ENCODE results near the gene ELAVL4.
"Not testable (repeated sequence)": the region's sequence is repeated elsewhere in the genome, so short reads cannot be mapped to it uniquely, and the experiment has no call there.

The ELAVL4 gene

DNA sequence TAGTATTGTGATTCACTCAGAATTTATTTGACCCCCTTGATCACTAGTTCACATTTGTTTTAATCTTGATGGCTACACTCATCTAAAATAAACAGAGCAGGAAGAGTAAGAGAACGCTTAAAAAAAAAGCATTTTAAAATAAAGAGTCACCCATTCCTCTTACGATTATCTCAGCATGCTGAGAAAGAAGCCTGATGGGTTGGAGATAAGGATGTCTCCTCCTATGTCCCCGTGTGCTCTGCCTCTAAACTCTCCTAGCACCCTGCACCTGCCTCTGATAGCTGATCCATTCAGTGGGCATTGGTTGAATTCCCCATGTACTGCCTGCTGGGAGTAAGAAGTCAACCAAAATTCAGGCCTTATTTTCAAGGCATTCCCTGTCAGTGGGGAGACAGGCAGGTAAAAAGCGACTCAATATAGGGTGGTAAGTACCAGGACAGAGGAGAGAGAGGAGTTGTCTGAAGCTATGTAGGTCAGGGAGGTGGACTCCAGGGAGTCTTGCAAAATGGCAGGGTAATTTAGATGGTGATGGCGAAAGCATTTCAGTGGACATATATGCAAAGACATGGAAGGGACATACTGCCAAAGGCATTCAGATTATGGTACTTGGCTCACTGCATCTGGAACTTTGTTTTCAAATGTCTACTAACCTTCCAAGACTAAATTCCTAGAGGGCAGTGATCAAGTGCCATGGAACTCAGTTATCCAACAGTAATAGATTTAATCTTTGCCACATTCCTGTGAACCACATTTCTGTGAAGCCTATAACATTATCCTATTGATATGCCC is 18.4 kb downstream of the ELAVL4 start:
- DNase-seq (ENCODE audit: low read depth): no peak

DNA sequence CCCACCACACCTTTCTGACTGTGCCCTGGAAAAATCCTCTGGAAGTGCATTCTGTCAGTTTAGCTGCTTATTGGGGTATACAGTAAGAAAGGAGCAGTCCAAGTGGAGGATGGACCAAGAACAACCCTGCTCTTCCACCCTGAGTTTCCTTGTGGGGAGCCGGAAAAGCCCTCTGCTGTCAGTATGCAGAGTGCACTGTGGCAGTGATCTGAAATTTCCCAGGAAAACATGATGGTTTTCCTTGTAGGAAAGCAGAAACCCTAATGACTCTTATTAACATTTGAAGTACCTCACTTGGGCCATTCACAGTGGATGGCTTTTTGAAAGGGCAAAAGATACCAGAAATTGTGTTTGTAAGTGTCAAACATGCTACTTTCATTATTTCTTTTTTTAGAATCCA is 20.5 kb downstream of the ELAVL4 start:
- no peak for DNase-seq (ENCODE audit: low read depth)

DNA sequence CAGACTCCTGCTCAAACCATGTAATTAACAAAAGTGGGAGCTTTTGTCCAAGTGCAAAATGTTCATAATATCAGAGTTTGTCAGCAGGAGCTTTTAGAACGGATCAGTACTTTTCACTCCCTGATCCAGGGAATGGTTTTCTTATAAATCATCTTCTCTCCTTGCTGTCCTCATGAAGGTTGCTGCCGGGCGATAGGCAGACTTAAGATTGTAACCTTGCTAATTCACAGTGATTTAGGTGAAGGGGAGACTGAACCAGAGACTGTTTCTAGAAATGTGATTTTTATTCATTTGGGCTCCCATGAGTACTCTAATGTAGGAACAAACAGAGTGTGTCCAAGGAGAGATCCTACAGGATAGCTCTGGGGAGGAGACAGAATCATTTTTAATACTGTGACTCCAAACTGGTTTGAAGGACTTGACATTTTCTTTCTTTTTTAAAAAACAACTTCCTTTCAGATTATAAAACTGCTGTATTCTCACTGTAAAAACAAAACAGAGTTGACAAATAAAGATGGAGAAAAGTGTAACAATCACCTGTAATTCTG is 23.7 kb downstream of the ELAVL4 start:
- DNase-seq (ENCODE audit: low read depth): no peak

DNA sequence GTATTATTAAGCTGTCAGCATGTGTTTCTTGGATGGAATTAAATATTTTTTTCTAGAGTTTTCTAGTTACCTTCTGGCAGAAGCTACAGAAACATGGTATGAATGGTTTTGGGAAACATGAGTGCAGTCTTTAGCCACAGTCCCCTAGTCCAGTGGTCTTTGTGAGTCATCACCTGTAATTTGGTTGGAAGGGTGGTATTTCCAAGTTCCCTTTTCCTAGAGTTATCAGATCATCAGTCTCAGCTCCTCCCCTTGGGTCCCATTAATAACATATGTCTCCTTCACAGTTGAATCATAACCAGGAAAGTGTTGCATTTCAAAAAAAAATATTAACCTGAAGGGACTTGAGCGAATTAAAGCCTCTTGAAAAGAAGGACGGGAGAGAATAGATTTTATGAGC is 27.0 kb downstream of the ELAVL4 start:
- DNase-seq (ENCODE audit: low read depth): no peak

DNA sequence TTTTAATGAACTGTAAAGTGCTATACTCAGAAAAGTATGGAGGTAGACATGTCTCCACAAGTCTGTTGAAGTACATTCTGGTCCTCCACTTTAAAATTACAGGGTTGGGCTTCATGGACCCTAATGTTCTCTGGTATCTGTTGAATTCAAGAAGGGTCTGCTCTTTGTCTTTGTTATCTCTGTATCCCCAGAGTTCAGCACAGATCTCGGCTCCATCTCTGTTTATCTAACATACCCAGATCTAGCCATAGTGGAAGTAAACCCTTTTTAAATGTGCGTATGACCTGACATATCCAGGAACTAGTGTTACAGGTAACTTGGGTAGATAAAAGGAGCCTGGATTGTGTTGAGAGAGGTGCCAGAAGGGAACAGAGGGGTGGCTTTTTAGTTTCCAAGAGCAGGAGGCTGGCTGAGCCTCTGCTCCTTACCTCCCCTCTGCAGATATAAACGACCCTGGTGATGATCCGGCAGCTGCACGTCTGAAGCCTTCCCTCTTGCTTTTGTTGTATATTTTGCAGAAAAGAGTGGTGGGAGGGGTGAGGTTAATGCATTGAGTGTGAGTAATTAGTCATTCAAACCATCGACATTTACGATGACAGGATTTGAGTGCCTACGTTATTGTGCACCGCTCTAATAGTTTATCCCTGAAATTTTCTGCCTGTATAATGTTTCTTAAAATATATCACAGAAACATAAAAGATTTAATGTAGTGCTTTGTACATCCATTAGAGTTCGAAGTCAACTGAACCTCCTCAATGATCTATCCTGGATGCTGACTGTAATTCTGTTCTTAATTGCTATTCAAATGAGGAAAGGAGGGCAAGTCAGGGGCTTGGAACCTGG is 30.8 kb downstream of the ELAVL4 start:
- DNase-seq (ENCODE audit: low read depth): no peak

DNA sequence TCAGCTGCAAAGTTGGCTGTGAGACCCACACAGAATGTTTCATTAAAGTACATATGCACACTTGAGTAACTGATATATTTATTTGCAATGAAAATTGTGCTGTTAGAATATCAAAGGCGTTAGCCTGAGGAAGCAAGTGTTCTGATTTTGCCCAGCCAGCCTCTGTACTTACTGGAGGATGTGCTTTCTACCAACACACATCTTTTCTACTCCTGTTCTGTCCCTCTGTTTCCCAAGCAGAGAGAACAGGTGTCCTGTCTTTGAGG is 31.4 kb downstream of the ELAVL4 start:
- DNase-seq (ENCODE audit: low read depth): no peak

GRCh38 chr1:50147191-50147850 is 38.6 kb downstream of the ELAVL4 start:
- no peak for DNase-seq (ENCODE audit: low read depth)

DNA sequence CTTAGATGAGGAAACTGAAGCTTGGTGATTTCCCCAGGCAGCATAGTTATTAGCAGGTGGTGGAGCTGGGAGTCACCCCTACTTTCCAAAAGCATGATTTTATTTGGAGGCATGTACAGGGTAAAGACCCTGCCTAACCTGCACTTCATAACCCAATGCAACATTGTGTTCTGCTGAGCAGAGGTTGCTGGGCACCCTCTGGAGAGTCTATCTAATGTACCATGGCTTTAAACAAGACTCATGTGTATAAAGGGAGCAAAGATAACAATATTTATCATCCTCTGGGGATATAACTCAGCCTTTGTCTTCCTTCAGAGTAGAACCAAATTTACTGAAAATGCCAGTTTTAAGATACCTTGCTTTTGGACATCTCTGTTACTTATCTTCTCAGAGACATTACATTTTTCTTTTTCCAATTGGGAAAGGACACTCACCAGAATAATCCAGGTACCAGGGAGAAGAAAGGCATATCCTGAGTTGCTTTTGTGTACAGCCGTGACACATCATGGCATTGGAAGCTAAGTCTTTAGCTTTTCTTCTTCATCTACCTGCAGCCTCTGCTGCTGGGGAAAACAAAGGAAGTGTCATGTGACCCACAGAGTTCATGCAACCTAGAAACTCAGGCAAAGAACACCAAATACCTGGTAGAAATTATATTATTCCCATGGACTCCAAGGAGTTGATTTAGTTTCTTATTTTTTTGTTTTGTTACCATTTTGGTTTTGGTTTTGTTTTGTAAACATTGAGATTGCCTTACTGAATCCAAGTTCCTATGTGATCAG is 39.6 kb downstream of the ELAVL4 start:
- no peak for DNase-seq (ENCODE audit: low read depth)

GRCh38 chr1:50152236-50152635 is 43.5 kb downstream of the ELAVL4 start:
- DNase-seq (ENCODE audit: low read depth): no peak

DNA sequence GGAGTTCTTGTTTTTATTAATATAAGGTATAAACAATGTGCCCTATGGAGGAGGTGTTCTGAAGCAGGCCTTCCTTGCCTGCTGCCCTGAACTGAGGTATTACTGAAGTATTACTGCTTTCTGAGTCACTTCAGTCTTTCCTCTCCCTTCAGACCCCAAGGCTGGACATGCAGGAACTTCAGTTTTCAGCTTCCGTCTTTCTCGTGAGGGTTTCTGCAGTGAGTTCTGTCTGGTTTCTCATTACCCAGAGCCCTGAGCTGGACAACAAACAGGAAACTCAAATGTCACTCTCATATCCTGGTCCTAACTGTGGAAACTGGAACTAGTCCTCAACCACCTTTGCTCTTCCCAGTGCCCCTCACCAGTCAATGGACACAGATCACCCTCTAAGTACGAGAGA is 46.8 kb downstream of the ELAVL4 start:
- no peak for DNase-seq (ENCODE audit: low read depth)

- no peak for DNase-seq (ENCODE audit: low read depth)
Measured at GRCh38 chr1:50156241-50157010, 47.7 kb downstream of the ELAVL4 start.

DNA sequence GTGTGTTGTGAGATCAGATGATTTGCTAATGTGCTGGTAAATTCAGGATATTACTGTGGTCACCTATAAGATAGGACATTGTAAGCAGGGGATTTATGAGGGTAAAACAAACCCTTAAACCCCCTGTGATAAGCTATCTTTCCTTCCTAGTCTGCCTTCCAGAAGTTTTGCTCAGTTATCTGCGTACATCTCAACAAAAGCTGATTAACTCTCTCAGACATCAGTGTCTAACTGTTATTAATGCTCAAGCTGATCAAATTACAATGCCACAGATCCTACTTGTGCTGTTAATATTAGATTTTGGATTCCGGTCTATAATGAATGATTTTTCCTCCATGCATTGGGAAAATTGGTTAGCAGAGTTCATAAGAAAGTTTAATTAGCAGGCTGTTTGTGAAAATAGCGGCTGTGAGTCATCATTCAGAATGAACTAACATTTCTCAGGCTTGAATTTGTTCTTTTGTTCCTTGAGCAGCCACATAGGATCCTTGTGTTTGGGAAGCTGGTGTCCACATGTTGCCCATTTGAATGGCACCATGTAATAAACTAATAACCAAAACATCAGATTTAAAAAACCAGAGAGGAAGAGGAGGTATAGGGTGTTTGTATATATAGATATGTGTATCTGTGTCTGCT is 48.7 kb downstream of the ELAVL4 start:
- DNase-seq (ENCODE audit: low read depth): no peak

DNA sequence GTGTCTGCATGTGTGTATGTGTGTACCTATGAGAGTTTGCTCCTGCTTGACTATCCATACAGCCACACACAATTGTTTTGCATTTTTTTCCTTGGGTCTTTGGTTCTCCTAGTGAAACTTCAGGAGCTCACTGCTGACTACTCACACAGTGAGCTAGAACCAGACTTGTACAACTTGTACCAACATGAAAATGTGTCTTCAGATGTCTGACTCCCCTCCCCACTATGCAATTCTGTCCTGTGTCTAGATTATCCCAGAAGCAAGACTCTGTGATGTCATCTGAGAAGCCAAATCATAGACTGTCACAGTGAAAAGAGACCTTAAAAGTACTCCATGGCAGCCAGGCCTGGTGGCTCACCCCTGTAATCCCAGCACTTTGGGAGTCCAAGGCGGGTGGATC is 49.7 kb downstream of the ELAVL4 start:
- DNase-seq (ENCODE audit: low read depth): no peak

GRCh38 chr1:50163680-50164079 is 55.0 kb downstream of the ELAVL4 start:
- DNase-seq (ENCODE audit: low read depth): no peak

DNA sequence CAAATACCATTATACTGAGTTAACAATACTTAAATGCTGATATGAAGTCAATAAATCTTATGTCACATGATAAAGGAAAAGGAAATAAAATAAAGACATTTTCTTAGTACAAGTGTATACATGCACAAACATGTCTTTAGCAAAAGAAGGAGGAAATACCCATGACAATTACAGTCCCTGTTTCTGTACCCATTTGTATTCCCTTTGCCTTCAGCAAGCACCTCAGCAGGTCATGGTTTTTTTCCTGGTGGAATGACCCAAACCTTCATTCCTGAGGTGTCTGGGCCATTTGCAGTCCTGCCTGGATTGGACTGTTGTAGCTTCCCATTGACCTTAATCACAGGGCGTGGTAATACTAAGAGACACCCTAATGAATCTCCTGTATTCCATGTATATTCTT is 57.6 kb downstream of the ELAVL4 start:
- DNase-seq (ENCODE audit: low read depth): not testable (repeated sequence)

- DNase-seq (ENCODE audit: low read depth): no peak
Measured at GRCh38 chr1:50172299-50172698, 63.6 kb downstream of the ELAVL4 start.

DNA sequence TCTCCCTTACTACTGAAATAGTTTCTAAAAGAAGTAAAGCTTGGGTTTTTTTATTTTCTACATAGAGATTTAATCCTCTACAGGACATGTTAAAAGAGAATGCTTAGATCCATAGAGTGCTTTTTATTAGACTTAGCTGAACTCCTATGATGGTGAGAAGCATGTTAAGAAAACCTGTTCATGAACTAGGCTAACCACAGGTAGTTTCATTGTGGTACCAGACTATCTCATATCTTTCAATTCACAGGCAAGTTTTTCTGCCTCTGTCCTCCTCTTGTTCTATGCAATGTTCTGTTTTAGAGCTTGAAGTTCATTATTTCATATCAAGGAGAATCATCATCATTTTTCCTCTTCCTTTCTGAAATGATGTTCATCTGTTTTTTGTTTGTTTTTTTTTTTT is 65.4 kb downstream of the ELAVL4 start:
- DNase-seq (ENCODE audit: low read depth): no peak

GRCh38 chr1:50175719-50176639 is 67.3 kb downstream of the ELAVL4 start:
- no peak for DNase-seq (ENCODE audit: low read depth)

- no peak for DNase-seq (ENCODE audit: low read depth)
Measured at GRCh38 chr1:50177994-50178393, 69.3 kb downstream of the ELAVL4 start.

DNA sequence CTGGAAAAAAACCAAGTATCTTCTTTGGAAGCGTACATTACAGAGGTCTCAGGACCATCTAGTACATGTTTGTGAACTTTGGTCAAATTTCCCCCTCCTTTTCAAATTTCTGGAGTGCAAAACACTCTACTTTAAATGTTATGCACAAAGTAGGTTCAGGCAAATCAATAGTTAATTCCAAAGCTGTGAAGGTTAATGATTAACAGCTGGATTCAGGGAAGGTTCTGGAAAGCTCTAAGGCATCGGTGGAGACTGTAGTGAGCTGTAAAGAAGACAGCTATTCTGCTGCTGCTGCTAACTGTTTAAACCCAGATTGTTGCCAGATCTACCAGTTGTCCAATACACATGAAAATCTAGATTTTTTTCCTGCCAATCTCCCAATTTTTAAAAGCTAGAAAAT is 70.9 kb downstream of the ELAVL4 start:
- no peak for DNase-seq (ENCODE audit: low read depth)

All from activated T-helper 9 cell treated with anti-CD3 and anti-CD28 coated beads, Interleukin-2, amount 50 U/mL, for 16 hours (primary cell).